HEK293 (cell line): Measurements from ENCODE around the gene MVB12B.

ENCODE experiments used
- CTCF ChIA-PET: fragments of 350-600 bp; formaldehyde crosslinking; extraction: SDS; loops from one replicate; lab custom pipeline; 2021; ENCODE audit warnings: antibody characterized with exemption; lab: Yijun Ruan, JAX
- POLR2A ChIA-PET: fragments of 300-600 bp; formaldehyde crosslinking; extraction: SDS; loops from one replicate; lab custom pipeline; 2020; ENCODE audit warnings: antibody characterized with exemption, inconsistent platforms; lab: Yijun Ruan, JAX
- H3K27ac ChIP-seq: fragments of 200-500 bp; sonication (Bioruptor generic); 2 replicates; pipeline ENCODE4 v1.5.1; 2014; ENCODE audit warnings: low read depth, low read length, control low read depth, inconsistent platforms; ENCODE audit errors: extremely low read depth
- H3K36me3 ChIP-seq, 2 experiments: fragments of 200-500 bp in 1 of 2; sonication (Bioruptor generic) in 1 of 2; 1 replicate in 1 of 2; 2 replicates in 1 of 2; pipeline ENCODE4 v1.5.1; 2014 to 2017; ENCODE audit warnings: inconsistent platforms in 2 of 2, low read length in 2 of 2; ENCODE audit not compliant: control insufficient read depth in 2 of 2, insufficient read depth in 1 of 2
- H3K4me1 ChIP-seq: fragments of 200-500 bp; sonication (Bioruptor generic); 2 replicates; pipeline ENCODE4 v1.5.1; 2014; ENCODE audit warnings: mild to moderate bottlenecking, low read length, inconsistent platforms; ENCODE audit not compliant: control insufficient read depth, insufficient read depth
- H3K4me3 ChIP-seq: 2 replicates; pipeline ENCODE4 v1.5.1; 2011; ENCODE audit warnings: low read depth, mild to moderate bottlenecking, control low read depth, low read length, moderate library complexity
- H3K9me3 ChIP-seq: fragments of 200-500 bp; sonication (Bioruptor generic); 2 replicates; pipeline ENCODE4 v1.5.1; 2014; ENCODE audit warnings: low read depth, low read length, inconsistent platforms; ENCODE audit not compliant: control insufficient read depth, insufficient read depth
- GLIS1 ChIP-seq: fragments of 450-650 bp; formaldehyde crosslinking; IDR thresholded peaks from 2 replicates; pipeline ENCODE4 v1.5.1; 2016; ENCODE audit warnings: missing biosample characterization, missing genetic modification characterization
- GLIS2 ChIP-seq: fragments of 450-650 bp; formaldehyde crosslinking; IDR thresholded peaks from 2 replicates; pipeline ENCODE4 v1.5.1; 2016; ENCODE audit warnings: missing biosample characterization, missing genetic modification characterization
- HOXA7 ChIP-seq: sonication (generic); formaldehyde crosslinking; IDR thresholded peaks from 2 replicates; pipeline ENCODE4 v1.8.1; 2022; ENCODE audit warnings: missing genetic modification reagents, borderline replicate concordance
- HOXC10 ChIP-seq: sonication (generic); formaldehyde crosslinking; IDR thresholded peaks from 2 replicates; pipeline ENCODE4 v1.8.1; 2023; ENCODE audit warnings: mild to moderate bottlenecking, missing genetic modification reagents
- IKZF3 ChIP-seq: fragments of 450-650 bp; IDR thresholded peaks from 2 replicates; pipeline ENCODE4 v1.5.0; 2018; ENCODE audit warnings: missing biosample characterization, mild to moderate bottlenecking, missing genetic modification characterization, moderate library complexity
- OSR2 ChIP-seq: fragments of 450-650 bp; formaldehyde crosslinking; IDR thresholded peaks from 2 replicates; pipeline ENCODE4 v1.5.1; 2016; ENCODE audit warnings: missing biosample characterization, missing genetic modification characterization
- PRDM6 ChIP-seq: fragments of 450-650 bp; formaldehyde crosslinking; IDR thresholded peaks from 2 replicates; pipeline ENCODE4 v1.5.1; 2017; ENCODE audit warnings: missing biosample characterization, missing genetic modification characterization
- RBAK ChIP-seq: fragments of 450-650 bp; formaldehyde crosslinking; IDR thresholded peaks from 2 replicates; pipeline ENCODE4 v1.5.1; 2016; ENCODE audit warnings: missing biosample characterization, missing genetic modification characterization
- SP3 ChIP-seq: fragments of 450-650 bp; formaldehyde crosslinking; IDR thresholded peaks from 2 replicates; pipeline ENCODE4 v1.5.1; 2016; ENCODE audit warnings: missing biosample characterization, missing genetic modification characterization
- SP7 ChIP-seq: fragments of 450-650 bp; formaldehyde crosslinking; IDR thresholded peaks from 2 replicates; pipeline ENCODE4 v1.5.1; 2016; ENCODE audit warnings: missing biosample characterization, missing genetic modification characterization
- ZBTB48 ChIP-seq: fragments of 450-650 bp; formaldehyde crosslinking; IDR thresholded peaks from 2 replicates; pipeline ENCODE4 v1.5.1; 2016; ENCODE audit warnings: missing biosample characterization, missing genetic modification characterization
- ZEB2 ChIP-seq: fragments of 450-650 bp; formaldehyde crosslinking; IDR thresholded peaks from 2 replicates; pipeline ENCODE4 v1.5.1; 2016; ENCODE audit warnings: missing biosample characterization, missing genetic modification characterization
- ZNF239 ChIP-seq: fragments of 450-650 bp; formaldehyde crosslinking; IDR thresholded peaks from 2 replicates; pipeline ENCODE4 v1.5.1; 2016; ENCODE audit warnings: missing biosample characterization, missing genetic modification characterization
- ZNF280C ChIP-seq: fragments of 450-650 bp; formaldehyde crosslinking; IDR thresholded peaks from 2 replicates; pipeline ENCODE4 v1.5.1; 2016; ENCODE audit warnings: missing biosample characterization, missing genetic modification characterization
- ZNF558 ChIP-seq: fragments of 450-650 bp; formaldehyde crosslinking; IDR thresholded peaks from 2 replicates; pipeline ENCODE4 v1.5.1; 2016; ENCODE audit warnings: missing biosample characterization, missing genetic modification characterization
- ZNF776 ChIP-seq: fragments of 450-650 bp; formaldehyde crosslinking; IDR thresholded peaks from 2 replicates; pipeline ENCODE4 v1.5.0; 2017; ENCODE audit warnings: missing biosample characterization, missing genetic modification characterization, borderline replicate concordance
- ZNF792 ChIP-seq: fragments of 450-650 bp; formaldehyde crosslinking; IDR thresholded peaks from 2 replicates; pipeline ENCODE4 v1.5.1; 2016; ENCODE audit warnings: missing biosample characterization, missing genetic modification characterization
- ZSCAN16 ChIP-seq: fragments of 450-650 bp; formaldehyde crosslinking; IDR thresholded peaks from 2 replicates; pipeline ENCODE4 v1.5.1; 2016; ENCODE audit warnings: missing biosample characterization, missing genetic modification characterization
- ZXDB ChIP-seq: fragments of 450-650 bp; formaldehyde crosslinking; IDR thresholded peaks from 2 replicates; pipeline ENCODE4 v1.5.1; 2016; ENCODE audit warnings: missing biosample characterization, missing genetic modification characterization
- TF ChIP-seq, protein P1 (sequence below): fragments of 450-650 bp; formaldehyde crosslinking; IDR thresholded peaks from 2 replicates; pipeline ENCODE4 v1.5.1; 2016; ENCODE audit warnings: missing biosample characterization, missing genetic modification characterization
- TF ChIP-seq, protein P2 (sequence below): fragments of 450-650 bp; formaldehyde crosslinking; IDR thresholded peaks from 2 replicates; pipeline ENCODE4 v1.5.1; 2017; ENCODE audit warnings: missing biosample characterization, missing genetic modification characterization
- TF ChIP-seq, protein P3 (sequence below): fragments of 450-650 bp; formaldehyde crosslinking; IDR thresholded peaks from 2 replicates; pipeline ENCODE4 v1.5.1; 2016; ENCODE audit warnings: missing biosample characterization, missing genetic modification characterization

Gene MVB12B

DNA sequence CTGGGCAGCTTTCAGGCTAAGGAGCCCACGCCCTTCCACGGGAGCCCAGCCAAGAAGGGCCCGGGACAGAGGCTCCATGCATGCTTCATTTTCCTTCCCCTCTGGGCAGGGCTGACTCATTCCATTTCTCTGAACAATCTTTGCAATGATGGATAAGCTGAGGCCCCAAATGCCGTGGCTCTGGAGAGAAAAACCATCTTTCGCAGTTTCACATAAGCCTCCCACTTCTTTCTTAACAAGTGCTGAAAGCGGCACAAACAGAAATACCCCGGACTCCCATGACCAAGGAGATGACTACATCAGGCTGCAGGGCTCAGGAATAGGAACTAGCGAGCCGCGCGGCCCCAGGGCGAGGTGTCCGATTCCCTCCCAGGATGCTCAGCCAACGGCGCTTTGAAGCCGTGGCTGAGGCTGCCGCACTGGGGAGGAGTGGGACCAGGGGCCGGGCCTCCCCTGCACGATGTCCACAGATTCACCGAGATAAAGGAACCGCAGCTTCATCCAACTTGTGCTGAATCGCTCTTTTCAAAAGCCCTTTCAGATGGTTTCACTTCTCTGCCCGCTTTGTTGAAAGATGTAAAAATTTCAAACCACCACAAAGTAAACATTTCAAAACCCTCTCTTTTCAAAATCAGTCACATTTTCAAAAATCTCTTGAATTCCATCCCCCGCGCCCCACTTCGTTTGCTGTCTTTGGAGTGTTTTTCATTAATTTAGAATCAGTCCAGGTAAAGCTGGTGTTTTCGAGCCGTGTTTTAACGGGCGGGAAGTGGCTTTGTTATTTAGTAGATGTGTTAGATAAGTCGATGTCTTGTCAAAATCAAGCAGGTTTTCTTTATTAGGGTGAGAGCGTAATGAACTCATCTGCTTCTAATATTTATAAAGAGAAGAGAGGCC lies 190.6 kb downstream of the MVB12B start (continued):
- peak; percentile 71 for TF ChIP-seq PRDM6
- no peak for TF ChIP-seq ZNF239 (tag by site-specific recombination)
- TF ChIP-seq ZEB2, result peak; percentile 45; the same call in 1 of the 2 replicates
- TF ChIP-seq ZBTB48 (tag by site-specific recombination), result peak; percentile 76; the same call in 1 of the 2 replicates
- TF ChIP-seq GLIS1 (tag by site-specific recombination), result peak; percentile 60
- peak; percentile 61 for TF ChIP-seq GLIS2 (tag by site-specific recombination)
- peak; percentile 55; the same call in 1 of the 2 replicates for TF ChIP-seq SP7 (tag by site-specific recombination)
- no peak for TF ChIP-seq ZNF558 (tag by site-specific recombination)
- no peak for TF ChIP-seq ZNF792
- peak; percentile 49; the same call in 1 of the 2 replicates for TF ChIP-seq ZXDB (tag by site-specific recombination)
- TF ChIP-seq, all 188 proteins: peak for 26

GRCh38 chr9:126517833-126518356 lies 191.3 kb downstream of the MVB12B start:
- CTCF ChIA-PET, result interaction anchor here (0.7 to 7.8 kb wide), 7 partner anchors 18 to 519 kb away, joined by 3 to 63 read pairs (median 4); no protein-coding TSS in a partner anchor
- Histone ChIP-seq H3K27ac (no peak overlapping the region), H3K4me3 (no peak overlapping the region), H3K4me1 (peaks cover 12% of the 10 kb centered on the region), H3K36me3 (no peaks in the 10 kb centered on the region), H3K9me3 (no peaks in the 10 kb centered on the region)
- TF ChIP-seq IKZF3, result no peak
- no peak for TF ChIP-seq ZNF280C (tag by site-specific recombination)
- TF ChIP-seq ZXDB (tag by site-specific recombination), result no peak
- TF ChIP-seq HOXC10 (CRISPR knock-in tag), result no peak
- peak; percentile 76 for TF ChIP-seq PRDM6
- TF ChIP-seq, protein P1, sequence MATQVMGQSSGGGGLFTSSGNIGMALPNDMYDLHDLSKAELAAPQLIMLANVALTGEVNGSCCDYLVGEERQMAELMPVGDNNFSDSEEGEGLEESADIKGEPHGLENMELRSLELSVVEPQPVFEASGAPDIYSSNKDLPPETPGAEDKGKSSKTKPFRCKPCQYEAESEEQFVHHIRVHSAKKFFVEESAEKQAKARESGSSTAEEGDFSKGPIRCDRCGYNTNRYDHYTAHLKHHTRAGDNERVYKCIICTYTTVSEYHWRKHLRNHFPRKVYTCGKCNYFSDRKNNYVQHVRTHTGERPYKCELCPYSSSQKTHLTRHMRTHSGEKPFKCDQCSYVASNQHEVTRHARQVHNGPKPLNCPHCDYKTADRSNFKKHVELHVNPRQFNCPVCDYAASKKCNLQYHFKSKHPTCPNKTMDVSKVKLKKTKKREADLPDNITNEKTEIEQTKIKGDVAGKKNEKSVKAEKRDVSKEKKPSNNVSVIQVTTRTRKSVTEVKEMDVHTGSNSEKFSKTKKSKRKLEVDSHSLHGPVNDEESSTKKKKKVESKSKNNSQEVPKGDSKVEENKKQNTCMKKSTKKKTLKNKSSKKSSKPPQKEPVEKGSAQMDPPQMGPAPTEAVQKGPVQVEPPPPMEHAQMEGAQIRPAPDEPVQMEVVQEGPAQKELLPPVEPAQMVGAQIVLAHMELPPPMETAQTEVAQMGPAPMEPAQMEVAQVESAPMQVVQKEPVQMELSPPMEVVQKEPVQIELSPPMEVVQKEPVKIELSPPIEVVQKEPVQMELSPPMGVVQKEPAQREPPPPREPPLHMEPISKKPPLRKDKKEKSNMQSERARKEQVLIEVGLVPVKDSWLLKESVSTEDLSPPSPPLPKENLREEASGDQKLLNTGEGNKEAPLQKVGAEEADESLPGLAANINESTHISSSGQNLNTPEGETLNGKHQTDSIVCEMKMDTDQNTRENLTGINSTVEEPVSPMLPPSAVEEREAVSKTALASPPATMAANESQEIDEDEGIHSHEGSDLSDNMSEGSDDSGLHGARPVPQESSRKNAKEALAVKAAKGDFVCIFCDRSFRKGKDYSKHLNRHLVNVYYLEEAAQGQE (tag by site-specific recombination), result no peak
- no peak for TF ChIP-seq ZNF776 (tag by site-specific recombination)
- TF ChIP-seq HOXA7 (CRISPR knock-in tag), result no peak
- no peak for TF ChIP-seq SP3
- no peak for TF ChIP-seq RBAK (tag by site-specific recombination)
- TF ChIP-seq, protein P2, sequence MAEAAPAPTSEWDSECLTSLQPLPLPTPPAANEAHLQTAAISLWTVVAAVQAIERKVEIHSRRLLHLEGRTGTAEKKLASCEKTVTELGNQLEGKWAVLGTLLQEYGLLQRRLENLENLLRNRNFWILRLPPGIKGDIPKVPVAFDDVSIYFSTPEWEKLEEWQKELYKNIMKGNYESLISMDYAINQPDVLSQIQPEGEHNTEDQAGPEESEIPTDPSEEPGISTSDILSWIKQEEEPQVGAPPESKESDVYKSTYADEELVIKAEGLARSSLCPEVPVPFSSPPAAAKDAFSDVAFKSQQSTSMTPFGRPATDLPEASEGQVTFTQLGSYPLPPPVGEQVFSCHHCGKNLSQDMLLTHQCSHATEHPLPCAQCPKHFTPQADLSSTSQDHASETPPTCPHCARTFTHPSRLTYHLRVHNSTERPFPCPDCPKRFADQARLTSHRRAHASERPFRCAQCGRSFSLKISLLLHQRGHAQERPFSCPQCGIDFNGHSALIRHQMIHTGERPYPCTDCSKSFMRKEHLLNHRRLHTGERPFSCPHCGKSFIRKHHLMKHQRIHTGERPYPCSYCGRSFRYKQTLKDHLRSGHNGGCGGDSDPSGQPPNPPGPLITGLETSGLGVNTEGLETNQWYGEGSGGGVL (tag by site-specific recombination), result no peak
- no peak for TF ChIP-seq ZSCAN16 (tag by site-specific recombination)
- TF ChIP-seq, protein P3, sequence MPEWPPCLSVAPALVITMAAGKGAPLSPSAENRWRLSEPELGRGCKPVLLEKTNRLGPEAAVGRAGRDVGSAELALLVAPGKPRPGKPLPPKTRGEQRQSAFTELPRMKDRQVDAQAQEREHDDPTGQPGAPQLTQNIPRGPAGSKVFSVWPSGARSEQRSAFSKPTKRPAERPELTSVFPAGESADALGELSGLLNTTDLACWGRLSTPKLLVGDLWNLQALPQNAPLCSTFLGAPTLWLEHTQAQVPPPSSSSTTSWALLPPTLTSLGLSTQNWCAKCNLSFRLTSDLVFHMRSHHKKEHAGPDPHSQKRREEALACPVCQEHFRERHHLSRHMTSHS (tag by site-specific recombination), result no peak
- TF ChIP-seq OSR2 (tag by site-specific recombination), result peak; percentile 87
- TF ChIP-seq, all 188 proteins: peak for 2
- POLR2A ChIA-PET, result interaction anchor here (1.3 kb wide), 1 partner anchor 42 kb away, joined by 3 read pairs; no protein-coding TSS in a partner anchor
